Femur (tissue), 1 donor: ENCODE measurements around the gene PYCR2.
"Not testable (repeated sequence)": the region's sequence is repeated elsewhere in the genome, so short reads cannot be mapped to it uniquely, and the experiment has no call there.

ENCODE experiments used
- DNase-seq: peaks from one replicate; pipeline ENCODE4 v3.0.0-alpha.2; 2017

The PYCR2 gene

GRCh38 chr1:225888898-225889601, 35.0 kb downstream of the PYCR2 start, which contains the start of gene LEFTY1:
Gene LEFTY1, minus strand, starts transcription at chr1:225889146. Its CDS starts 80 bp downstream, at chr1:225889066.
- peak; percentile 52 for DNase-seq

- DNase-seq, result no peak
Observed at GRCh38 chr1:225888289-225888897, 35.7 kb downstream of the PYCR2 start.

- DNase-seq, result not testable (repeated sequence)
Observed at GRCh38 chr1:225887554-225888288, 36.3 kb downstream of the PYCR2 start.

- DNase-seq, result no peak
Observed at GRCh38 chr1:225887030-225887314, 37.1 kb downstream of the PYCR2 start.

- no peak for DNase-seq
Observed at GRCh38 chr1:225886159-225887029, 37.7 kb downstream of the PYCR2 start.

GRCh38 chr1:225885336-225885735, 38.7 kb downstream of the PYCR2 start:
- no peak for DNase-seq

- DNase-seq, result no peak
Observed at GRCh38 chr1:225883616-225884265, 40.3 kb downstream of the PYCR2 start.

GRCh38 chr1:225882694-225883615, 41.1 kb downstream of the PYCR2 start:
- peak; percentile 72 for DNase-seq

GRCh38 chr1:225881959-225882693, 41.9 kb downstream of the PYCR2 start, which contains the start of gene TMEM63A:
Gene TMEM63A, minus strand, starts transcription at chr1:225882380. Its CDS starts 4,800 bp downstream, at chr1:225877580.
- DNase-seq, result peak; percentile 95

- no peak for DNase-seq
Observed at GRCh38 chr1:225881081-225881958, 42.7 kb downstream of the PYCR2 start.

- no peak for DNase-seq
Observed at GRCh38 chr1:225880636-225881035, 43.4 kb downstream of the PYCR2 start.

GRCh38 chr1:225880222-225880588, 43.8 kb downstream of the PYCR2 start:
- DNase-seq, result peak; percentile 38

- DNase-seq, result no peak
Observed at GRCh38 chr1:225879521-225880221, 44.4 kb downstream of the PYCR2 start.

GRCh38 chr1:225878282-225878681, 45.8 kb downstream of the PYCR2 start:
- DNase-seq, result no peak

GRCh38 chr1:225877580-225877979, 46.5 kb downstream of the PYCR2 start:
- DNase-seq, result peak; percentile 62

- DNase-seq, result no peak
Observed at GRCh38 chr1:225876900-225877510, 47.0 kb downstream of the PYCR2 start.

- DNase-seq, result no peak
Observed at GRCh38 chr1:225875044-225875815, 48.8 kb downstream of the PYCR2 start.

GRCh38 chr1:225874431-225874830, 49.6 kb downstream of the PYCR2 start:
- no peak for DNase-seq
